PFSK-1 (cell line): ENCODE data around the gene C14orf119.

ENCODE experiments used
- FOXP2 ChIP-seq: optimal IDR thresholded peaks from 2 replicates; pipeline ENCODE3; 2011; ENCODE audit warnings: borderline replicate concordance, control low read depth, inconsistent platforms; ENCODE audit not compliant: insufficient read depth; ENCODE audit errors: extremely low read length, extremely low read depth
- POLR2AphosphoS5 ChIP-seq: IDR thresholded peaks from 2 replicates; pipeline ENCODE4 v1.6.1; 2012; ENCODE audit warnings: low read depth, mild to moderate bottlenecking, control low read depth, low read length, moderate library complexity
- REST ChIP-seq, 2 experiments: IDR thresholded peaks; 2 replicates each; pipeline versions ENCODE4 v1.6.1 to v1.8.0; 2011 to 2012; ENCODE audit warnings: low read depth in 2 of 2, low read length in 2 of 2, control low read depth in 1 of 2, inconsistent platforms in 1 of 2, mild to moderate bottlenecking in 1 of 2, moderate library complexity in 1 of 2; ENCODE audit not compliant: insufficient read depth in 1 of 2
- SIN3A ChIP-seq: IDR thresholded peaks from 2 replicates; pipeline ENCODE4 v1.6.1; 2012; ENCODE audit warnings: mild to moderate bottlenecking, low read length, moderate library complexity, borderline replicate concordance; ENCODE audit not compliant: insufficient read depth
- TAF1 ChIP-seq: IDR thresholded peaks from 2 replicates; pipeline ENCODE4 v1.6.1; 2012; ENCODE audit warnings: low read length, control low read depth, borderline replicate concordance; ENCODE audit not compliant: insufficient read depth

The C14orf119 gene

GRCh38 chr14:23052182-23052623, 43.1 kb upstream of the C14orf119 start:
- no peak for TF ChIP-seq POLR2AphosphoS5
- no peak for TF ChIP-seq SIN3A
- no peak for TF ChIP-seq FOXP2
- TF ChIP-seq REST (IDR thresholded peaks at IDR 0.05; ENCODE audit: insufficient read depth in 1 of 2, low read depth in 2 of 2, low read length in 2 of 2) = no peak
- TF ChIP-seq TAF1 = no peak

GRCh38 chr14:23052671-23053070, 42.6 kb upstream of the C14orf119 start:
- no peak for TF ChIP-seq POLR2AphosphoS5
- TF ChIP-seq SIN3A = no peak
- no peak for TF ChIP-seq TAF1
- no peak for TF ChIP-seq FOXP2
- no peak for TF ChIP-seq REST (IDR thresholded peaks at IDR 0.05; ENCODE audit: insufficient read depth in 1 of 2, low read depth in 2 of 2, low read length in 2 of 2)

- no peak for TF ChIP-seq POLR2AphosphoS5
- no peak for TF ChIP-seq FOXP2
- TF ChIP-seq SIN3A = no peak
- no peak for TF ChIP-seq TAF1
- no peak for TF ChIP-seq REST (IDR thresholded peaks at IDR 0.05; ENCODE audit: insufficient read depth in 1 of 2, low read depth in 2 of 2, low read length in 2 of 2)
Observed at GRCh38 chr14:23053426-23053825, 41.9 kb upstream of the C14orf119 start.

- no peak for TF ChIP-seq TAF1
Observed at GRCh38 chr14:23054000-23054811, 41.1 kb upstream of the C14orf119 start.

GRCh38 chr14:23055147-23055550, 40.2 kb upstream of the C14orf119 start:
- TF ChIP-seq FOXP2 (no peak), SIN3A (no peak), TAF1 (no peak), POLR2AphosphoS5 (no peak), REST (IDR thresholded peaks at IDR 0.05; ENCODE audit: insufficient read depth in 1 of 2, low read depth in 2 of 2, low read length in 2 of 2) (no peak)
